ENCODE data around the gene AKAP8L.
A peak's percentile ranks its signal among the peaks of the same experiment; 100 is the strongest.
"Not testable (repeated sequence)": the region's sequence is repeated elsewhere in the genome, so short reads cannot be mapped to it uniquely, and the experiment has no call there.

The AKAP8L gene

DNA sequence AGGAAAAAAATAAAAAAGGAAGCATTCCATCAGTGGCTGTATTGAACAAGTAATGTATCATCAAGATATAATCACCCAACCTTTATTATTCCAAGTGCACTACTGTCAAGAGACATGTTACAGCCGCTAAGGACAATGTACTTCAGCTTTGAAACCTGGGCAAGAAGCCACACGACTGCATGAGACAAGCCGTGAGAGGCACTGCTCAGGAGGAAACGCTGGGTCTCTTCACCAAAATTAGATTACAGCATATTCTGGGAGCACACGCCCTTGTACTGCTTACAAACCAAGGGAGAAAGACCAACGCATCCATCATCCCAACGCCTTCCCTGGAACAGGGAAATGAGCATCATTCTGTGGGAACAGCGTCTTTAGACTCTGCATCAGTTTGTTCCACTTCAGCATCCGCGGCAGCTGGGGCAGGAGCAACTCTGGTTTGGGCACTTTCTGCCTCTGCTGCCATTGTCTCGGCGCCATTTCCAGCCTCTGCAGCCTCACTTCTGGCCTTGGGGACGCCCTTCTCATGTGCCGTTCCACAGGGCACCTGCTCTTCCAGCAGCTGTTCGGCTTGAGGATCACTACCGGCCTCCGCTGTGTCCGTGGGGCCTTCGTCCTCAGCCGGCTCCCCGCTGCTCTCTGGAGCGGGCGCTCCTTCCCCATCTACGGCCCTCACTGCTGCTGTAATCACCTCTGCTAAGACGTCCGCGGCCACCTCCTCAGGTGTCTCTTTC is 64.1 kb downstream of the AKAP8L start:
- no peak for DNase-seq

DNA sequence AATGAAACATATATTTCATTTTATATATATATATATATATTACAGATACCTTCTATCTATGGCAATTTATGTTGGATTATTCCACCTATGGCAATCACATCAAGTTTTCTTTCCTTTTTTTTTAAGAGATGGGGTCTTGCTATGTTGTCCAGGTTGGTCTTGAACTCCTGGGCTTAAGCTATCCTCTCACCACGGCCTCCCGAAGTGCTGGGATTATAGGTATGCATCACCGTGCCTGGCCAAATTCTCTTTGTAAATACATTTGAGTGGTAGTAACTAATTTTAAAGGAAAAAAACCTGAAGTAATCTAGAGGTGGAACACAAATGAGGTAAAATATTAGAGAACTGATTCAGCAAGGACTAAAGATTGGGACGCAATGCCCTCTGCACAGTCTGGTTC is 64.9 kb downstream of the AKAP8L start:
- no peak for DNase-seq

DNA sequence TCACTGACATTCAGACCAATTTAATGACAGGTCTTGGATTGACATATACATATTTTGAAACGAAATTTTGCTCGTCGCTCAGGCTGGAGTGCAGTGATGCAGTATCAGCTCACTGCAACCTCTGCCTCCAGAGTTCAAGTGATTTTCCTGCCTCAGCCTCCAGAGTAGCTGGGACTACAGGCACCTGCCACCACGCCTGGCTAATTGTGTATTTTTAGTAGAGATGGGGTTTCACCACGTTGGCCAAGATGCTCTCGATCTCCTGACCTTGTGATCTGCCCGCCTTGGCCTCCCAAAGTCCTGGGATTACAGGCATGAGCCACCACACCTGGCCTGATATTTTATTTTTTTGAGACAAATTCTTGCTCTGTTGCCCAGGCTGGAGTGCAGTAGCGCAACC is 66.3 kb downstream of the AKAP8L start:
- not testable (repeated sequence) for DNase-seq

DNA sequence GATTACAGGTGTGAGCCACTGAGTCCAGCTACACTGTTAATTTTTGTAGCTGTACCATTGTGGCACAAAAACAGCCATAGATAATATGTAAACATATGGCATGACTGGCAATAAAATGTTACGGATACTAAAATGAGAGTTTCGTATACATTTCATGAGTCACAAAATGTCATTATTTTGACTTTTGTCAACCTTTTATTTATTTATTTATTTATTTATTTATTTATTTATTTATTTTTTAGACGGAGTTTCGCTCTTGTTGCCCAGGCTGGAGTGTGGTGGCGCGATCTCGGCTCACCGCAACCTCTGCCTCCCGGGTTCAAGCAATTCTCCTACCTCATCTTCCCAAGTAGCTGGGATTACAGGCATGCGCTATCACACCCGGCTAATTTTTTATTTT is 77.5 kb downstream of the AKAP8L start:
- DNase-seq: not testable (repeated sequence)

DNA sequence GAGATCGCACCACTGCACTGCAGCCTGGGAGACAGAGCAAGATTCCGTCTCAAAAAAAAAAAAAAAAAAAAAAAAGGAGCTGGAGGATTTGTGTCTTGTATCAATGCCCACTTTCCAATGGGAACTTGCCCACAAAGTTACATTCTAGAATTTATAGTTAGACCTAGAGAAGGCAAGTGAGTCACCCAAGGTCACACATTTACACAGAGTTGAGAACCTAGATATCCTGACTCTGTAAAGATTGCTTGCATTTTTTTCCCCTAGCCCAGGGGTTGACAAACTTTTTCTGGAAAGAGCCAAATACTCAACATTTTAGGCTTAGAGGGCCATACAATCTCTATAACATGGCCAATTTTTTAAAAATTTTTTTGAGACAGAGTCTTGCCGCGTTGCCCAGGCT is 78.7 kb downstream of the AKAP8L start:
- no peak for DNase-seq

DNA sequence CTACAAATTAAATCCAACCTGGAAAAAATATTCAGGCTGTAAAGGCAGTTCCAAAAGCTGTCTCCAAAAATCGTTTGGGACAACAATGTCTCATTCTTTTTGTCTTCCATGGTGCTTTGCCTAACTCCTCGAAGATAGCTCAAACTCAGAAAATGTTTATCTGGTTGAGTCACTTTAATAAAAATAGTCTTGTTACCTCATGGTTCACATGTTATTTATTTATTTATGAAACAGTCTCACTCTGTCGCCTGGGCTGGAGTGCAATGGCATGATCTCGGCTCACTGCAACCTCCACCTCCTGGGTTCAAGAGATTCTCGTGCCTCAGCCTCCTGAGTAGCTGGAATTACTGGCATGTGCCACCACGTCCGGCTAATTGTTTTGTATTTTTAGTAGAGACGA is 81.6 kb downstream of the AKAP8L start:
- no peak for DNase-seq

DNA sequence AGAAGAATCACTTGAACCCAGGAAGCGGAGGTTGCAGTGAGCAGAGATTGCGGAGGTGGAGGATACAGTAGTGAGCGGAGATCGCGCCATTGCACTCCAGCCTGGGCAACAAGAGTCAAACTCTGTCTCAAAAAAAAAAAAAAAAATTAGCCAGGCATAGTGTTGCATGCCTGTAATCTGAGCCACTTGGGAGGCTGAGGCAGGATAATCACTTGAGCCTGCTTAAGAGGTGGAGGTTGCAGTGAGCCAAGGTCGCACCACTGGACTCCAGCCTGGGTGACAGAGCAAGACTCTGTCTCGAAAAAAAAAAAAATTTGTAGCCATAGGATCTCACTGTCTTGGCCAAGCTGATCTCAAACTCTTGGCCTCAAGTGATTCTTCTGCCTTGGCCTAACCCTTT is 82.8 kb downstream of the AKAP8L start:
- not testable (repeated sequence) for DNase-seq

DNA sequence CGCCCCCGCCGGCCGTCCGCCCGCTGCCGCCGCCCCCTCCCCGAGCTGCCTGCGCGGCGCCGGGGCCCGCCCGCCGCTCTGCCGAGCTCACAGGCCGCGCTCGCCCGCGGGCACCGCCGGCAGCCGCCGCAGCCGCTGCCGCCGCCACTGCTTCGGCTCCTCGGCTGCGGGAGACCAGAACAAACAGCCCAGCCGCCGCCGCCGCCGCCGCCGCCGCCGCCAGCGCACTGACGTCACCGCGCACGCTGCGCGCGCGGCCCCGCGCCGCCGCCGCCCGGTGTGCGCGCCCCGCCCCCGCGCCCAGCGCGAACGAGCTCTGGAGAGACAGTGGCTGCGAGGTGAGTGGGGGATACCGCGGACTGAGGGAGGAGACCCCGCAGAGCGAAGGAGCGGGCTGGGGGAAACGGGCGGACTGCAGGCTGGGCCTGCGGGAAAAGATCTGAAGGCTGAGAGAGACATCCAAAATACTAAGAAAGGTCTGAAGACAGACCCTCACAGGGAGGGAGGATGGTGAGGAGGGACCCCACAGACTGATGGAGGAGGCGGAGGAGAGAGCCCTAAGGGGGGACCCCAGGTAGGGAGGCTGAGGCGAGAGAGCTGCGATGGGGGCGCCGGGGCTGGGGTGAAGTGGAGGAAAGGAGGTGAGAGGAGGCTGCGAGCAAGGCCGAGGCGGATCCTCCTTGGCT is 86.3 kb downstream of the AKAP8L start, which contains the start of gene BRD4:
TSS of gene BRD4 (minus strand) at position 229 of the 686 bp plus-strand sequence. CDS start 59,440 bp downstream, outside the sequence.
- peak; percentile 81 for DNase-seq

DNA sequence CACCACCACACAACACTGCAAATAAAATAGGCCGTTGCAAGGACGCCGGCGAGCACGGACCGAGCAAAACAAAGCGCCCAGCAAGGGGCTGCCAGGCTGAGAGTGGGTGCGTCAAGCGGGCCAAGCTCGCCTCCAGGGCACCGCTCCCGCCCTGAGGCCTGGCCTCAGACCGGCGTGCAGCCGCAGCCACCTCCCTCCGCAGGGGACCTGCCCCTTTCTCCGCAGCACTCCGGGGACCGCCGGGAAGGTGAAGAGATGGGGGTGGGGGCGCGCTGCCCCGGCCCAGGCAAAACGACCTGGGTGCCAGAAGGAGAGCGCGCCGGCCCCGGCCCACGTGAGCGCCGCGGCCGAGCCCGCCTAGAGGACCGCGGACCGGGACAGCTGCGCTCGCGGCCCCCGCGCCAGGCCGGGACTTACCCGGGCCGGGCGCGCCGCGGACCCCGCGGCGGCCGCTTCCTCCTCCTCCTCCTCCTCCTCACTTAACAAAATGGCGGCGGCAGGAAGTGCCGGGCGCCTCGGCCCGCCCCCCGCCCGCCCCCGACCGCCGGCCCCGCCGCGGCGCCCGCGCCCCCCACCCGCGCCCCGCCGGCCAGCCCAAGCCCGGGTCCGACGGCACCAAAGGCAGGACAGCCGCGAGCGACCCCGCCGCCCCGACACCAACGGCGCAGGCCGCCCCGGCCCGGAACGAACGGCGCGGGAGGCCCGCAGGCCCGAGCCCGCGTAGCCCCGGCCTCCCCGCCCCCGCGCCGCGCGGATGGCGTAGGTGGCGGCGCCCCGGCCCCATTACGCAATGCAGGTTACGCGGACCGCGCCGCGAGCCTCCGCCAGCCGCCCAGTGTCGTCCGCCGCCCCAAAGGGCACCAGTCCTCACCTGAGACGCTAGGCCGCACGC is 87.1 kb downstream of the AKAP8L start:
- peak; percentile 65 for DNase-seq

DNA sequence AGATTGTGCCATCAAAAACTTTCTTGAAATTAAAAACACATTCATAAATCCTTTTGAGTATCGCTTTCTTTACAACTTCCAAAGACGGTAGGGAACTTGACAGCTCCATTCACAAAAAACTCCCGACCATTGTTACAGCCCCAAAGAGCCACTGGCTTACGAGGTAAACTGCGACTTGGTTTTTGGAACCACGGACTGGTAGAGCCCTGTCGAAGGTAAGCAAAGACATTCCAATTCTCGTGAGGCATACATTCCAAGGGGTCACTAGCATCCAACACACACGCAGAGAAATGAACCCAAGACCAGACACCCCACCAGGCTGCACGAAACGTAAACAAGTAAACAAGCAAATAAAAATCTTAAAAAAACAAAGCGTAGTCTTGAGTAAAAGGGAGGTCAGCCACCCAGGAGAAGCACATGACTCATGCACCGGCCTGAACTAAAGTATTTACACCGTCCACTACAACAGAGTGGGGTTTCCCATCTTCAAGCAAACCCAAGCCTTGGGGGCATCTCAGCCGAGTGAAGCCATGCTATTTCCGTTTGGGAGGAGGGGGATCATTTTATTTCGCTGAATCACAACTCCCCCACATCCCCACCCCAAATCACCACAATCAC is 87.9 kb downstream of the AKAP8L start:
- no peak for DNase-seq

All from right kidney (tissue), 1 donor.